GOT3 (cell line): Measurements from ENCODE around the gene DCTN2.
"Not testable (repeated sequence)": the region's sequence is repeated elsewhere in the genome, so short reads cannot be mapped to it uniquely, and the experiment has no call there.

Experiments used
- DNase-seq: peaks from one replicate; lab custom pipeline; 2025; ENCODE audit warnings: mixed read lengths; lab: John Stamatoyannopoulos, UW

The DCTN2 gene

GRCh38 chr12:57515934-57516541 lies 31.0 kb downstream of the DCTN2 start:
- DNase-seq = no peak

GRCh38 chr12:57515408-57515933 lies 31.5 kb downstream of the DCTN2 start:
- DNase-seq = no peak

- no peak for DNase-seq
Measured at GRCh38 chr12:57514720-57515407, 32.1 kb downstream of the DCTN2 start.

GRCh38 chr12:57514246-57514645 lies 32.7 kb downstream of the DCTN2 start:
- DNase-seq = not testable (repeated sequence)

- not testable (repeated sequence) for DNase-seq
Measured at GRCh38 chr12:57513677-57514076, 33.3 kb downstream of the DCTN2 start.

- no peak for DNase-seq
Measured at GRCh38 chr12:57513266-57513665, 33.7 kb downstream of the DCTN2 start.

- DNase-seq = no peak
Measured at GRCh38 chr12:57512665-57513064, 34.3 kb downstream of the DCTN2 start.

GRCh38 chr12:57511588-57512325 lies 35.2 kb downstream of the DCTN2 start:
- no peak for DNase-seq

- DNase-seq = no peak
Measured at GRCh38 chr12:57511161-57511560, 35.8 kb downstream of the DCTN2 start.

GRCh38 chr12:57507796-57508195 lies 39.2 kb downstream of the DCTN2 start:
- not testable (repeated sequence) for DNase-seq

GRCh38 chr12:57506541-57506940 lies 40.5 kb downstream of the DCTN2 start:
- DNase-seq = not testable (repeated sequence)

- DNase-seq = not testable (repeated sequence)
Measured at GRCh38 chr12:57502311-57502969, 44.6 kb downstream of the DCTN2 start.

- DNase-seq = no peak
Measured at GRCh38 chr12:57500213-57500612, 46.8 kb downstream of the DCTN2 start.

GRCh38 chr12:57498571-57498970 lies 48.4 kb downstream of the DCTN2 start:
- no peak for DNase-seq

- no peak for DNase-seq
Measured at GRCh38 chr12:57498132-57498502, 48.9 kb downstream of the DCTN2 start.

- no peak for DNase-seq
Measured at GRCh38 chr12:57497223-57498131, 49.5 kb downstream of the DCTN2 start.

- no peak for DNase-seq
Measured at GRCh38 chr12:57496822-57497221, 50.2 kb downstream of the DCTN2 start.

- DNase-seq = not testable (repeated sequence)
Measured at GRCh38 chr12:57495051-57495701, 51.8 kb downstream of the DCTN2 start.

- no peak for DNase-seq
Measured at GRCh38 chr12:57491393-57492280, 55.4 kb downstream of the DCTN2 start.

- DNase-seq = no peak
Measured at GRCh38 chr12:57490126-57490525, 56.9 kb downstream of the DCTN2 start.
